Cardiac muscle cell (in vitro differentiated cells and primary cell): ENCODE measurements around the gene FAM237B. TPM values are rescaled to one million over a fixed set of nuclear protein-coding genes. Genes with fewer than 3 reads are reported as not detected.
"Not testable (repeated sequence)": the region's sequence is repeated elsewhere in the genome, so short reads cannot be mapped to it uniquely, and the experiment has no call there.

Source experiments
- DNase-seq, 2 donors: peaks; one replicate each; pipeline versions ENCODE4 v3.0.0 to v3.0.0-alpha.2; 2010 to 2017; ENCODE audit warnings: low read depth in 1 of 2, low spot score in 1 of 2
- H3K27ac ChIP-seq: fragments of 200-600 bp; sonication (generic); 2 replicates; pipeline ENCODE4 v1.5.1; 2016
- H3K27me3 ChIP-seq: fragments of 200-600 bp; sonication (generic); 2 replicates; pipeline ENCODE4 v1.6.0; 2016; ENCODE audit warnings: control low read depth
- H3K36me3 ChIP-seq: fragments of 200-600 bp; sonication (generic); 2 replicates; pipeline ENCODE4 v1.5.1; 2016; ENCODE audit warnings: control low read depth
- H3K4me1 ChIP-seq: fragments of 200-600 bp; sonication (generic); 2 replicates; pipeline ENCODE4 v1.8.1; 2017; ENCODE audit warnings: low read depth, mild to moderate bottlenecking, mixed run types
- H3K4me3 ChIP-seq: fragments of 200-600 bp; sonication (generic); 2 replicates; pipeline ENCODE4 v1.5.1; 2016; ENCODE audit warnings: mild to moderate bottlenecking
- H3K9me3 ChIP-seq: fragments of 200-600 bp; sonication (generic); 2 replicates; pipeline ENCODE4 v1.5.1; 2017; ENCODE audit warnings: low read depth, mild to moderate bottlenecking, control low read depth
- polyA plus RNA-seq: library from polyadenylated mRNA; unstranded; fragments of >200 nt; fragmentation: Nextera tagmentation; extraction: Ambion mirVana; gene quantifications from 2 replicates; pipeline ENCODE4 v1.2.1, GENCODE V29; 2016
- total RNA-seq: library from RNA; depleted of rRNA; stranded (reverse); fragments of >200 nt; gene quantifications from 2 replicates; pipeline ENCODE4 v1.2.3, GENCODE V29; 2016
- TF ChIP-seq, protein P1 (sequence below): IDR thresholded peaks from 2 replicates; pipeline ENCODE4 v1.5.1; 2012; ENCODE audit warnings: low read depth, mild to moderate bottlenecking, low read length

FAM237B gene
- total and polyA plus RNA-seq, 2 experiments from 2014 or later, result not detected

DNA sequence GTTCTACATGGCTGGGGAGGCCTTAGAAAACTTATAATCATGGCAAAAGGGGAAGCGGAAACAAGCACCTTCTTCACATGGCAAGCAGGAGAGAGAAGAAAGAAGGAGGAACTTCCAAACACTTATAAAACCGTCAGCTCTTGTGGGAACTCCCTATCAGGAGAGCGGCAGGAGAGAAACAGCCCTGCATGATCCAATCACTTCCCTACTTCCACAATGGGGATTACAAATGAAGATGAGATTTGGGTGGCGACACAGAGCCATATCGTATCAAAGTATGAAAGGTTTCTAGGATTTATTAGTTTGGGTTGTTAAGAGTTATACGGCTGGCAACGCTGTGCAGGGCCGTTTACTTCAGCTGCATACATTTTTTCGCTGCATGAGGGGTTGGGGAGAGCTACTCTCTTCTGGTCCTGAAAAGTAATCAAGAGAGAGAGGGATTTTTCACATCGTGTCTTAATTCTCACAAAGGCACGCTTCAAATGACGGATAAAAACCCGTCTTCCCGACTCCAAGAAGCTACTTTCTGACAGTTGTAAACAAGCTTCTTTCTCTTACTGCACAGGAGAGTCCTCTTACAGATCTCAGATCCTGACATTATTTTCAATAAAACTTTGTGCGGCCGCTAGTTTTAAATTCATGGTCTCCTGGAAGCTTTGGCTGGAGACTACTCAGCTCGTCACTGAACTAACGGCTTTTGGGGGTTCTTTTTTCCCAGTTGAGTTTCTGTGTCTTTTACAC lies 24.7 kb upstream of the FAM237B start:
- Histone ChIP-seq H3K9me3 (no peaks in the 10 kb centered on the region), H3K4me1 (peaks cover 5% of the 10 kb centered on the region), H3K36me3 (no peaks in the 10 kb centered on the region), H3K4me3 (peak overlapping the region; percentile 86), H3K27ac (peak overlapping the region; percentile 94), H3K27me3 (no peaks in the 10 kb centered on the region)
- peak; percentile 40 to 64 for DNase-seq
- TF ChIP-seq, protein P1, sequence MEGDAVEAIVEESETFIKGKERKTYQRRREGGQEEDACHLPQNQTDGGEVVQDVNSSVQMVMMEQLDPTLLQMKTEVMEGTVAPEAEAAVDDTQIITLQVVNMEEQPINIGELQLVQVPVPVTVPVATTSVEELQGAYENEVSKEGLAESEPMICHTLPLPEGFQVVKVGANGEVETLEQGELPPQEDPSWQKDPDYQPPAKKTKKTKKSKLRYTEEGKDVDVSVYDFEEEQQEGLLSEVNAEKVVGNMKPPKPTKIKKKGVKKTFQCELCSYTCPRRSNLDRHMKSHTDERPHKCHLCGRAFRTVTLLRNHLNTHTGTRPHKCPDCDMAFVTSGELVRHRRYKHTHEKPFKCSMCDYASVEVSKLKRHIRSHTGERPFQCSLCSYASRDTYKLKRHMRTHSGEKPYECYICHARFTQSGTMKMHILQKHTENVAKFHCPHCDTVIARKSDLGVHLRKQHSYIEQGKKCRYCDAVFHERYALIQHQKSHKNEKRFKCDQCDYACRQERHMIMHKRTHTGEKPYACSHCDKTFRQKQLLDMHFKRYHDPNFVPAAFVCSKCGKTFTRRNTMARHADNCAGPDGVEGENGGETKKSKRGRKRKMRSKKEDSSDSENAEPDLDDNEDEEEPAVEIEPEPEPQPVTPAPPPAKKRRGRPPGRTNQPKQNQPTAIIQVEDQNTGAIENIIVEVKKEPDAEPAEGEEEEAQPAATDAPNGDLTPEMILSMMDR, result no peak

- no peaks in the 10 kb centered on the region for H3K36me3 ChIP-seq
- H3K9me3 ChIP-seq, result no peaks in the 10 kb centered on the region
- H3K4me3 ChIP-seq, result no peak overlapping the region
- H3K27ac ChIP-seq, result no peak overlapping the region
- H3K27me3 ChIP-seq, result no peaks in the 10 kb centered on the region
- TF ChIP-seq, protein P1, result no peak
- H3K4me1 ChIP-seq, result peaks cover 5% of the 10 kb centered on the region
- no peak for DNase-seq
Observed at GRCh38 chr7:90345016-90345415, 23.9 kb upstream of the FAM237B start.

DNA sequence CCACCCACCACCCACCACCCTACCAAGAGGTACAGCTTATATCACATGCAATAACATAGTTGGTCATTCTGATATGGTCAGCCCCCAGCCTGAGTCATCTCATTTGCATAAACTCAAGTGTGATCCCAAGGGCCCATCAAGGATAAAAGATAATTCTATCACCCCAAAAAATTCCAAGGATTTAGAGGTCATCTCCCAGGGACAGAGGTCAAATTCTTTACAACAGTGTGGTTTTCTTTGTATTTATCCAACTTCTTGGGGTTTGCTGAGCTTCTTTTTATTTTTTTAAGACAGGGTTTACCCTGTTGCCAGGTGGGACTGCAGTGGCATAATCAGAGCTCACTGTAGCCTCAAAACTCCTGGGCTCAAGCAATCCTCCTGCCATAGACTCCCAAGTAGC lies 16.0 kb upstream of the FAM237B start:
- no peaks in the 10 kb centered on the region for H3K9me3 ChIP-seq
- H3K4me3 ChIP-seq, result no peak overlapping the region
- H3K36me3 ChIP-seq, result no peaks in the 10 kb centered on the region
- H3K4me1 ChIP-seq, result peaks cover 5% of the 10 kb centered on the region
- TF ChIP-seq, protein P1, result no peak
- no peak overlapping the region for H3K27ac ChIP-seq
- DNase-seq, result peak in 1 of 2 donors; percentile 33
- H3K27me3 ChIP-seq, result no peaks in the 10 kb centered on the region

GRCh38 chr7:90334926-90335325 lies 13.8 kb upstream of the FAM237B start:
- H3K9me3 ChIP-seq, H3K36me3 ChIP-seq, H3K4me1 ChIP-seq, H3K27ac ChIP-seq, H3K27me3 ChIP-seq, DNase-seq, H3K4me3 ChIP-seq: not testable (repeated sequence)

GRCh38 chr7:90334193-90334843 lies 13.2 kb upstream of the FAM237B start:
- TF ChIP-seq, protein P1, result no peak
- H3K27me3 ChIP-seq, result no peaks in the 10 kb centered on the region
- DNase-seq, result no peak

DNA sequence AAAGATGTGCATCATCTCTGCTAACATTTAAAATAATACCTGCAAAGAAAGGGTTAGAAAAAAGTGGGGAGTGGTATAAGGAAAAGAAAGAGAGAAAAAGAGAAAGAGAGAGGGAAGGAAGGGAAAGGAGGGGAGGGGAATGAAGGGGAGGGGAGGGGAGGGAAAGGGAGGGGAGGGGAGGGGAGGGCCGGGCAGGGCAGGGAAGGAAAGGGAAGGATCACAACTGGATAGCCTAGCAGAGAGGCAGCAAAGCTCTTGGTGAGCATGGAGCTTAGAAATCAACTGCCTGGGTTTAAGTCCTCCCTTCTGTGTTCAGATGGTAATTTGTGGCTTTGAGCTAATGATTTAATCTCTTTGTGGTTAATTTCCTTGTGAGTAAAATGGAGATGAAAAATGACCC lies 5.4 kb upstream of the FAM237B start:
- no peaks in the 10 kb centered on the region for H3K4me1 ChIP-seq
- H3K27me3 ChIP-seq, result peaks cover 37% of the 10 kb centered on the region
- no peak overlapping the region for H3K4me3 ChIP-seq
- no peaks in the 10 kb centered on the region for H3K36me3 ChIP-seq
- H3K9me3 ChIP-seq, result no peaks in the 10 kb centered on the region
- TF ChIP-seq, protein P1, result no peak
- H3K27ac ChIP-seq, result no peak overlapping the region
- no peak for DNase-seq

More at GRCh38 chr7:90334193-90334843, 13.2 kb upstream of the FAM237B start:
- no peaks in the 10 kb centered on the region for H3K36me3 ChIP-seq
- no peak overlapping the region for H3K4me3 ChIP-seq
- H3K27ac ChIP-seq, result no peak overlapping the region
- peaks cover 5% of the 10 kb centered on the region for H3K4me1 ChIP-seq
- no peaks in the 10 kb centered on the region for H3K9me3 ChIP-seq
